ENCODE results near the gene DDX25. TPM values are rescaled to one million over a fixed set of nuclear protein-coding genes. Genes with fewer than 3 reads are reported as not detected.

Gene DDX25
- total RNA-seq, 1 donor from 2014 or later: not detected

GRCh38 chr11:125938418-125938817 lies 34.1 kb downstream of the DDX25 start:
- DNase-seq (ENCODE audit: low read depth): no peak
- TF ChIP-seq CTCF (conservative IDR thresholded peaks at IDR 0.05; ENCODE audit: low read depth, low read length): no peak
- no peak overlapping the region for H3K4me3 ChIP-seq (ENCODE audit: low read depth, low read length)

GRCh38 chr11:125939081-125939521 lies 34.8 kb downstream of the DDX25 start:
- no peak for DNase-seq (ENCODE audit: low read depth)
- no peak for TF ChIP-seq CTCF (conservative IDR thresholded peaks at IDR 0.05; ENCODE audit: low read depth, low read length)
- no peak overlapping the region for H3K4me3 ChIP-seq (ENCODE audit: low read depth, low read length)

GRCh38 chr11:125940145-125940544 lies 35.8 kb downstream of the DDX25 start:
- no peak for DNase-seq (ENCODE audit: low read depth)
- TF ChIP-seq CTCF (conservative IDR thresholded peaks at IDR 0.05; ENCODE audit: low read depth, low read length): no peak
- no peak overlapping the region for H3K4me3 ChIP-seq (ENCODE audit: low read depth, low read length)

GRCh38 chr11:125941267-125941618 lies 36.9 kb downstream of the DDX25 start:
- DNase-seq (ENCODE audit: low read depth): no peak
- TF ChIP-seq CTCF (conservative IDR thresholded peaks at IDR 0.05; ENCODE audit: low read depth, low read length): no peak
- no peak overlapping the region for H3K4me3 ChIP-seq (ENCODE audit: low read depth, low read length)

GRCh38 chr11:125941619-125942611 lies 37.6 kb downstream of the DDX25 start:
- H3K4me3 ChIP-seq (ENCODE audit: low read depth, low read length): no peak overlapping the region
- DNase-seq (ENCODE audit: low read depth): no peak
- TF ChIP-seq CTCF (conservative IDR thresholded peaks at IDR 0.05; ENCODE audit: low read depth, low read length): peak; percentile 93

GRCh38 chr11:125942771-125943428 lies 38.6 kb downstream of the DDX25 start:
- no peak for DNase-seq (ENCODE audit: low read depth)
- no peak for TF ChIP-seq CTCF (conservative IDR thresholded peaks at IDR 0.05; ENCODE audit: low read depth, low read length)
- no peak overlapping the region for H3K4me3 ChIP-seq (ENCODE audit: low read depth, low read length)
